A673 (cell line): ENCODE data around the gene ACAP1.

Source experiments
- EZH2 ChIP-seq: fragments of 200-600 bp; sonication (generic); IDR thresholded peaks from 2 replicates; pipeline ENCODE4 v1.6.1; 2017; ENCODE audit warnings: borderline replicate concordance, low read depth, mild to moderate bottlenecking, mixed read lengths, antibody characterized with exemption, low read length; ENCODE audit not compliant: poor library complexity, severe bottlenecking
- TF ChIP-seq, protein P1 (sequence below): fragments of 300-800, 200-600 bp; sonication (generic); conservative IDR thresholded peaks from 2 replicates; pipeline ENCODE4 v1.5.1; 2017; ENCODE audit warnings: low read depth, mild to moderate bottlenecking, antibody characterized with exemption, low read length, moderate library complexity, mixed read lengths

DNA sequence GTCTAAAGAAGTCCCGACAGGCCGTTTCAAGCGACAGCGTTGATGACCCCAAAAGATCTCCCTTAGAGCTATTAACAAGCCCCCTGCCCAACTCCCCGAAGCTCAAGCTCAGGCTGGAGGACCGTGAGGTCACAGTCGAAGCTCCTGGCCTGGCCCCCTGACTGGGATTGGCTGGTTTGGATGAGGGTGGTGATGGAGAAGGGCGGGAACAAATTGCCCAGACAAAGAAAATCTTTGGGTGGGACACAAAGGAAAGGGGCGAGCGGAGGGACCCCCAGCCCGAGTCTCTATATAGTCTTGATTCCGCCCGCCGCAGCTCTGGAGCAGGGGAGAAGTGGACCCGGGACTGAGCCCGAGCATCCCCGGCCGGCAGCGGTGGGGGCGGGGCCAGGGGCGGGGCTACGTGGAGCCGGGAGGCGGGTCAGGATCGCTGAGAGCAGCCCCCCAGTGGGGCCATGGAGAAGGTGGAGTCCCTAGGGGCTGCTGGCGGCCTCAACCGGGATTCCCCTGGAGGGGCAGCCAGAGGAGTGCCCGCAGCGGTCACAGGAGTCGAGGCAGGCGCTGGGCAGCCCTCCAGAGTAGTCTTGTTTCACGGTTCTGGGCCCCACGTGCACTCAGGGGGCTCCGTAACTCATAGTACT, 6.2 kb upstream of the ACAP1 start:
- TF ChIP-seq, protein P1, sequence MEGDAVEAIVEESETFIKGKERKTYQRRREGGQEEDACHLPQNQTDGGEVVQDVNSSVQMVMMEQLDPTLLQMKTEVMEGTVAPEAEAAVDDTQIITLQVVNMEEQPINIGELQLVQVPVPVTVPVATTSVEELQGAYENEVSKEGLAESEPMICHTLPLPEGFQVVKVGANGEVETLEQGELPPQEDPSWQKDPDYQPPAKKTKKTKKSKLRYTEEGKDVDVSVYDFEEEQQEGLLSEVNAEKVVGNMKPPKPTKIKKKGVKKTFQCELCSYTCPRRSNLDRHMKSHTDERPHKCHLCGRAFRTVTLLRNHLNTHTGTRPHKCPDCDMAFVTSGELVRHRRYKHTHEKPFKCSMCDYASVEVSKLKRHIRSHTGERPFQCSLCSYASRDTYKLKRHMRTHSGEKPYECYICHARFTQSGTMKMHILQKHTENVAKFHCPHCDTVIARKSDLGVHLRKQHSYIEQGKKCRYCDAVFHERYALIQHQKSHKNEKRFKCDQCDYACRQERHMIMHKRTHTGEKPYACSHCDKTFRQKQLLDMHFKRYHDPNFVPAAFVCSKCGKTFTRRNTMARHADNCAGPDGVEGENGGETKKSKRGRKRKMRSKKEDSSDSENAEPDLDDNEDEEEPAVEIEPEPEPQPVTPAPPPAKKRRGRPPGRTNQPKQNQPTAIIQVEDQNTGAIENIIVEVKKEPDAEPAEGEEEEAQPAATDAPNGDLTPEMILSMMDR: no peak
- TF ChIP-seq EZH2: no peak
